Cardiac muscle cell (in vitro differentiated cells and primary cell): ENCODE results near the gene ANKLE2. TPM values are rescaled to one million over a fixed set of nuclear protein-coding genes. Genes with fewer than 3 reads are reported as not detected.

Source experiments
- DNase-seq, 2 donors: peaks; one replicate each; pipeline versions ENCODE4 v3.0.0 to v3.0.0-alpha.2; 2010 to 2017; ENCODE audit warnings: low read depth in 1 of 2, low spot score in 1 of 2
- H3K27ac ChIP-seq: fragments of 200-600 bp; sonication (generic); 2 replicates; pipeline ENCODE4 v1.5.1; 2016
- H3K27me3 ChIP-seq: fragments of 200-600 bp; sonication (generic); 2 replicates; pipeline ENCODE4 v1.6.0; 2016; ENCODE audit warnings: control low read depth
- H3K36me3 ChIP-seq: fragments of 200-600 bp; sonication (generic); 2 replicates; pipeline ENCODE4 v1.5.1; 2016; ENCODE audit warnings: control low read depth
- H3K4me1 ChIP-seq: fragments of 200-600 bp; sonication (generic); 2 replicates; pipeline ENCODE4 v1.8.1; 2017; ENCODE audit warnings: low read depth, mild to moderate bottlenecking, mixed run types
- H3K4me3 ChIP-seq: fragments of 200-600 bp; sonication (generic); 2 replicates; pipeline ENCODE4 v1.5.1; 2016; ENCODE audit warnings: mild to moderate bottlenecking
- H3K9me3 ChIP-seq: fragments of 200-600 bp; sonication (generic); 2 replicates; pipeline ENCODE4 v1.5.1; 2017; ENCODE audit warnings: low read depth, mild to moderate bottlenecking, control low read depth
- polyA plus RNA-seq: library from polyadenylated mRNA; unstranded; fragments of >200 nt; fragmentation: Nextera tagmentation; extraction: Ambion mirVana; gene quantifications from 2 replicates; pipeline ENCODE4 v1.2.1, GENCODE V29; 2016
- total RNA-seq: library from RNA; depleted of rRNA; stranded (reverse); fragments of >200 nt; gene quantifications from 2 replicates; pipeline ENCODE4 v1.2.3, GENCODE V29; 2016
- TF ChIP-seq, protein P1 (sequence below): IDR thresholded peaks from 2 replicates; pipeline ENCODE4 v1.5.1; 2012; ENCODE audit warnings: low read depth, mild to moderate bottlenecking, low read length

ANKLE2 gene
- total and polyA plus RNA-seq, 2 experiments from 2014 or later, result 27.8 to 37.9 TPM

DNA sequence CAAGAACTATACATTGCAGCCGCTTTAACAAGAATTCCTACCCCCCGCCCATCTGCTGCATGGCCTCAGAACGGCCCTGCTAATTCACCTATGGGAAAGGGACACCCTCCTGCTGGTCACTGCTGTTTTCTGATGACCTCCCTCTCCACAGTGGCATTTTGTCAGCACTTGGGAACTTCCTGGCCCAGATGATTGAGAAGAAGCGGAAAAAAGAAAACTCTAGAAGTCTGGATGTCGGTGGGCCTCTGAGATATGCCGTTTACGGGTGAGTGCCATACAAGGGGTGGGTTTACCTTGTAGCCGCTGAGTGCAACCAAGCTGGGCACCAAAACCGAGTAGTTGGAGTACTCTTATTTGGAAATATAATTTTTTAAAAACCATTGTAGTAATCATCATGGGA is 71.5 kb downstream of the ANKLE2 start:
- no peak overlapping the region for H3K4me3 ChIP-seq
- no peaks in the 10 kb centered on the region for H3K9me3 ChIP-seq
- H3K27ac ChIP-seq, result no peak overlapping the region
- DNase-seq, result no peak
- TF ChIP-seq, protein P1, sequence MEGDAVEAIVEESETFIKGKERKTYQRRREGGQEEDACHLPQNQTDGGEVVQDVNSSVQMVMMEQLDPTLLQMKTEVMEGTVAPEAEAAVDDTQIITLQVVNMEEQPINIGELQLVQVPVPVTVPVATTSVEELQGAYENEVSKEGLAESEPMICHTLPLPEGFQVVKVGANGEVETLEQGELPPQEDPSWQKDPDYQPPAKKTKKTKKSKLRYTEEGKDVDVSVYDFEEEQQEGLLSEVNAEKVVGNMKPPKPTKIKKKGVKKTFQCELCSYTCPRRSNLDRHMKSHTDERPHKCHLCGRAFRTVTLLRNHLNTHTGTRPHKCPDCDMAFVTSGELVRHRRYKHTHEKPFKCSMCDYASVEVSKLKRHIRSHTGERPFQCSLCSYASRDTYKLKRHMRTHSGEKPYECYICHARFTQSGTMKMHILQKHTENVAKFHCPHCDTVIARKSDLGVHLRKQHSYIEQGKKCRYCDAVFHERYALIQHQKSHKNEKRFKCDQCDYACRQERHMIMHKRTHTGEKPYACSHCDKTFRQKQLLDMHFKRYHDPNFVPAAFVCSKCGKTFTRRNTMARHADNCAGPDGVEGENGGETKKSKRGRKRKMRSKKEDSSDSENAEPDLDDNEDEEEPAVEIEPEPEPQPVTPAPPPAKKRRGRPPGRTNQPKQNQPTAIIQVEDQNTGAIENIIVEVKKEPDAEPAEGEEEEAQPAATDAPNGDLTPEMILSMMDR, result no peak
- no peaks in the 10 kb centered on the region for H3K36me3 ChIP-seq
- H3K4me1 ChIP-seq, result peaks cover 7% of the 10 kb centered on the region
- H3K27me3 ChIP-seq, result peaks cover 8% of the 10 kb centered on the region

DNA sequence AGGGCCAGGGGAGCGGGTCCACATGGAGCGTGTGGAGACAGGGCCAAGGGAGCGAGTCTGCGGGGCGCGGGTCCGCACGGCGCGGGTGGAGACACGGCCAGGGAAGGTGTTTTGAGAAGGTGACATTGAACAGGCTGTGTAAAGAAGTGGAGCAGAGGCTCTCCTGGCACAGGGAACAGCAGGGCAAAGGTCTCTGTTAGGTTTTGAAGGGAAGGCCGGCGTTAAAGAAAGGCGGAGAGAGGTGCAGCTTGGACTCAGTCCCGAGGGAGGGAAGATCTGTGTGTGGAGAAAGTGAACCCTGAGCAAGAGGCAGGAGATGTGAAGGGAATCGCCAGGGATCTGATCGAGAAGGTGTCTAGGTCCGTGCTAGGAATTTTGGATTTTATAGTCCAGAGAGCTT is 72.4 kb downstream of the ANKLE2 start:
- peak overlapping the region; percentile 11 for H3K4me3 ChIP-seq
- TF ChIP-seq, protein P1, result no peak
- no peak for DNase-seq
- peaks cover 7% of the 10 kb centered on the region for H3K4me1 ChIP-seq
- peaks cover 8% of the 10 kb centered on the region for H3K27me3 ChIP-seq
- H3K9me3 ChIP-seq, result no peaks in the 10 kb centered on the region
- H3K36me3 ChIP-seq, result no peaks in the 10 kb centered on the region
- no peak overlapping the region for H3K27ac ChIP-seq

DNA sequence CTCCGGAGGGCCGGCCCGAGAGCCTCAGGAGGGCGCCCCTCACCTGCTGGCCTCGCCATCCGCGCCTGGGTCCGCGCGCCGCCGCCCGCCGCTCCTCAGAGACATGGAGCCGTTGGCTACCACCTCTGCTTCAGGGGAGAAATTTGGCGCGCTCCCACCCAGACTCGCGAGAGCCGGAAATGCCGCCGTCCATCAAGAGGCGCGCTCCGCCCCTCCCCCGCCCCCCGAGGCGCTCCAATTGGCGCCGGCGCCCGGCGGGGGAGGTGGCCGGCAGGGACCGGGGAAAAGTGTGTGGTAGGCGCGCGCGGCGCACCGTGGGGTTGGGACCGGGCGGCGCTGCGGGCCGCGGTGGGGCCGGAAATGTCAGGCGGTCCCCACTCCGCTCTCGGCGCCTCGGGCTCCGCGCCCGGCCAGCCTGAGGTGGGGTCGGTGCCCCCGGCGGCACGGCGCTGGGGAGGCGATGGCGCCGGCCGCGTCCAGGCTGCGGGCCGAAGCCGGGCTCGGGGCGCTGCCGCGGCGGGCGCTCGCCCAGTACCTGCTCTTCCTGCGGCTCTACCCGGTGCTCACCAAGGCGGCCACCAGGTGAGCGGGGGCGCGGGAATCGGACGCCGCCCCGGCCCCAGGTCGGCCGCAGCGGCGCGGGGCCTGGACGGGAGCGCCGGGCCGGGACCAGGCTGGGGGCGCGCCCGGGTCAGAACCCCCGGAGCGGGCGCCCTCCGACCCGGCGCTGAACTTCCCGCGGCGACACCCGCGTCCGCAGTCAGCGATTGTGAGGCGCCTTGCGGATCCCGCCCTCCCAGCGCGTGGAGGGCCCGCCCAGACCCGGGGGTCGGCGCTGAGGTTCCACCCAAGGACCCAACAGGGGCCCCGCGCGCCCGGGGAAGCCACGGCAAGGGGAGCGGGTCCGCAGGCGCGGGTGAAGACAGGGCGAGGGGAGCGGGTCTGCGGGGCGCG is 74.1 kb downstream of the ANKLE2 start, which contains the start of the genes POLE and PXMP2:
TSS of gene POLE (minus strand) at position 132 of the 954 bp plus-strand sequence. CDS start at position 105, 27 bp downstream.
TSS of gene PXMP2 (plus strand) at position 377 of the 954 bp plus-strand sequence. CDS start at position 461, 84 bp downstream.
- Histone ChIP-seq H3K27ac (peak within 1 kb of the TSS; percentile 76), H3K4me3 (peak within 1 kb of the TSS; percentile 77), H3K27me3 (peaks cover 8% of the 10 kb centered on the region), H3K4me1 (peaks cover 7% of the 10 kb centered on the region), H3K9me3 (no peaks in the 10 kb centered on the region), H3K36me3 (no peaks in the 10 kb centered on the region)
- peak; percentile 98 for DNase-seq
- TF ChIP-seq, protein P1, result no peak

DNA sequence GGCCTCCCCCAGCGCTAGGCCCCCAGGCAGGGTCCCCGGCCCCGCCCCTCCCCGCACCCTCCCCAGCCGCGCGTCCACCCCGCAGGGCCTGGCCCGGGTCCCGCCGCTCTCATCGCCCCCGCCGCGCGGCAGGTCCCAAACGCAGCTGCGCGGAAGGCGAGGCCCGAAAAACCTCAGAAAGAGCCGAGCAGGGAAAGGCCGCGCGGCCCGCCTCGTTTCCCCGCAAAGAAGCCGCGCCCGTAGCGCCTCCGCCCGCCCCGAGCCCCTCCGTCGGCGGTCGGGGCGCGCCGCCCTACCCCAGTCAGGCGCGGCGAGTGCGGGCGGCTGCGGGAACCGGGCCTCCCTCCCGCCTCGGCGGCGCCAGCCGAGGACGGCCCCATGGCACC is 74.8 kb downstream of the ANKLE2 start:
- peak overlapping the region; percentile 76 for H3K27ac ChIP-seq
- H3K4me3 ChIP-seq, result peak overlapping the region; percentile 77
- no peak for DNase-seq
- TF ChIP-seq, protein P1, result no peak
- H3K36me3 ChIP-seq, result no peaks in the 10 kb centered on the region
- peaks cover 8% of the 10 kb centered on the region for H3K27me3 ChIP-seq
- peaks cover 7% of the 10 kb centered on the region for H3K4me1 ChIP-seq
- H3K9me3 ChIP-seq, result no peaks in the 10 kb centered on the region

DNA sequence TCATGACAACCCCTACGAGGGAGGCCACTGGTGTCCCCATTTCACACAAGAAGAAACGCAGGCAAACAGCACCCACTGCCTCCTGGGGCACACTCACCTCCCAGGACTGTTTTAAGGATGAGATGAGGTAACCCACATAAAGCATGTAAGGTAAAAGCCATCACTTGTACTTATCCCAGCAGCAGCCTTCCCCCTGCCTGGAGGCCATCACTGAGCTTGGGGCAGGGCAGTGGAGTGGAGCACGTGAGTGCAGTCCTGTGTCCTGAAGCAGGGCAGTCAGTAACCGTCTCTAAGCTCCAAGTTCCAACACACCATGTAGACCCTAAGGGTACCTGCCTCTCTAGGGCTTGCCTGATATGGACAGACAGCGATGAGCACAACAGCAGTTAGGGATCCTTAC is 76.2 kb downstream of the ANKLE2 start:
- no peaks in the 10 kb centered on the region for H3K9me3 ChIP-seq
- H3K27ac ChIP-seq, result no peak overlapping the region
- H3K27me3 ChIP-seq, result peaks cover 8% of the 10 kb centered on the region
- no peak overlapping the region for H3K4me3 ChIP-seq
- peaks cover 7% of the 10 kb centered on the region for H3K4me1 ChIP-seq
- TF ChIP-seq, protein P1, result no peak
- no peak for DNase-seq
- H3K36me3 ChIP-seq, result no peaks in the 10 kb centered on the region
